ENCODE results near the gene GCK. TPM values are rescaled to one million over a fixed set of nuclear protein-coding genes. Genes with fewer than 3 reads are reported as not detected.

The GCK gene
- polyA plus RNA-seq, 1 donor from 2014 or later = 0.68 TPM

Other genes with a start within 250 kb of the GCK start
- gene SPDYE1, start 191.5 kb downstream of the GCK start, polyA plus RNA-seq = 0.10 TPM
- gene DBNL, start 144.7 kb downstream of the GCK start, polyA plus RNA-seq = 384 TPM
- gene PGAM2, start 123.9 kb downstream of the GCK start, polyA plus RNA-seq = not detected
- 42.0 TPM for gene POLM, start 106.9 kb downstream of the GCK start, polyA plus RNA-seq
- gene AEBP1, start 85.1 kb downstream of the GCK start, polyA plus RNA-seq = 3.7 TPM
- 88.5 TPM for gene POLD2, start 65.9 kb downstream of the GCK start, polyA plus RNA-seq
- gene MYL7, start 48.1 kb downstream of the GCK start, polyA plus RNA-seq = not detected
- 46.3 TPM for gene YKT6, start 11.5 kb upstream of the GCK start, polyA plus RNA-seq
- gene CAMK2B, start 136.2 kb upstream of the GCK start, polyA plus RNA-seq = not detected